Measurements from ENCODE around the gene DCAF10.
"Not testable (repeated sequence)": the region's sequence is repeated elsewhere in the genome, so short reads cannot be mapped to it uniquely, and the experiment has no call there.

The DCAF10 gene

DNA sequence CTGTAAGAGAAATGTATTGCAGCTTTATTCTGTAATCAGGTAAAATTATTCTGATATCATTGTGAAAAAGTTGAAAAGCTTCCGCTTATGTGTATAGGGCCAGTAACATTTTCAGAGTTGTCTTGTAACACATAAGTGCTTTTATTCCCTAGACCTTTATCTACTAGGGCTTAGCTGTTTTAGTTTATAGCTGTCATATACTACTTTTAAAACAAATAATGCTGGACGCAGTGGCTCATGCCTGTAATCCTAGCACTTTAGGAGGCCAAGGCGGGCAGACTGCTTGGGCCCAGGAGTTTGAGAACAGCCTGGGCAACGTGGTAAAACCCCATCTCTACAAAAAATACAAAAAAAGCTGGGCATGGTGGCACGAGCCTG, 70.2 kb downstream of the DCAF10 start:
- no peak for DNase-seq

DNA sequence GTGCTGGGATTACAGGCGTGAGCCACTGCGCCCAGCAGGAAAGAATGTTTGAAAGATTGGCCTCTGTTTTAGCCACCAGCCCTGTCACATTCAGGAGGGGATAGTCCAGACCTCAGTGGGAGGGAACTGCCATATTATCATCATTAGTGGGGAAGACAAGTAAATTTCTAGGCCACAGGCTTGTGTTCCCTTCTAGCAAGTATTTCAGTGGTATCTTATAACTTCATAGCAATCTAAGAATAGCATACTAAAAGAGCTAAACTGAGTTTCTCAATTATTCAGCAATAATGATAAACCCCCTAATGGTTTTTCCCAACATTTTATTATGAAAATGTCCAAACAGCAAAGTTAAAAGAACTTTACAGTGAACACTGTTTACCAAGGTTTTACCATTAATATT, 73.4 kb downstream of the DCAF10 start:
- DNase-seq: no peak

DNA sequence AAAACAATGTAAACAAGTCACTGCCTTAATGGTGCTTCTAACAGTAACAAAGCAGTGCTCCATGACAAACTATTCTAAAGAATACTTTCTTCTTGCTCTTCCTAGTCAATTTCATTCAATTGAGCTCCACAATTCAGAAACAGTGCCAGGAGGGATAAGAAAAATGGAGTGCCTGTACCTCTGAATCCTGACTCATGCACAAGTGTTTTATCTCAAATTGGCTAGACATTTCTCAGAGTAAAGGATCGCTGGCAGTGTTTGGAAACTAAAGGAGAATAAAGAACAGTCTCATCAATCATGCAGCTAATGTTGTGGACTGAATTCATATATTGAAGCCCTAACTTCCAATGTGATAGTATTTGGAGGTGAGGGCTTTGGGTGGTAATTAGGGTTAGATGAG, 75.8 kb downstream of the DCAF10 start:
- DNase-seq: no peak

DNA sequence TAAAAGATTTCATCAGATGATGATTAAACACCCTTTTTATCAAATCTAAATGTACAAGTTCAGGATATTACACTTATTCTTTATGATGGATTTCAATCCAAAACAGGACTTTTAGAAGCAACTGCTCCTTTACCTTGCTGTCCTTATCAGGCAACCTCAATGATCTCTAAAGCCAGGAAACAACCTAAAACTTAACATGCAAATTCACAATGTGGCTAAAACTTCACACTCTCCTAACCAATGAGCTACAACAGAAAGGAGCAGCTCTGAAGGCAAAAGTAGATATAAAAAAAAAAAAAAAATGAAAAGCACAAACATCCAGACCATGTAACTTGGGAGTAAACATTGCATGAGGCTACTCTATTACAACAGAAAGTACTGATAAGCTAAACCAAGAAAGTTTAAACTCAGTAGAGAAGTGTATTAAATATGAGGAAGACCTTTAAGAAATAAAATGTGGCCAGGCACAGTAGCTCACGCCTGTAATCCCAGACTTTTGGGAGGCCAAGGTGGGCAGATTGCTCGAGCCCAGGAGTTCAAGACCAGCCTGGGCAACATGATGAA, 80.4 kb downstream of the DCAF10 start:
- no peak for DNase-seq

DNA sequence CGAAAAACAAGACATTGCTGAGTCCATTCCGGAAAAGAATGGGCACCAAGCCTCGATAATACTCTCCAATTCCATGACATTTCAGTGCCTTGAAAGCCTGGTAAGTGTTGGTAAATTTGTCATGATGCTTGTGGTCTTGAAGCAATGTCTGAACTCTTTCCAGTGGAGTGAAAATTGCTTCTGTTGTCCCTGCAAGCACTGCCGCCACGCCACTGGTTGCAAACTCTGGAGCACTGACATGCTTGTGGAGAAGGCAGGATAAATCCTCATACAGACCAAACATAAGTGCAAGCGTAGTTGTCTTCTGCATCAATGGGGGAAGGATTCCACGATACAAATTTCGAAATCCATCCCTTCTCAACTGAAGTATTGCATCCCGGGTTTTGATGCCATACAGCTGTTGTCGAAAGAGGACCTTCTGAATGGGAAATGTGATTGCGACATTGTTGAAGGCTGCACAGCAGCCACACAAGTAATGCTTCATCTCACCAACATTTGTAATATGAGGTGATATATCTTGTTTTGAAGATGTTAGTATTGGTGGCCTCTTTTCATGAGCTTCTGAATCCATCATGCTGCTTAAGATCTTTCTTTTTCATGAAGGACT, 87.5 kb downstream of the DCAF10 start:
- not testable (repeated sequence) for DNase-seq

DNA sequence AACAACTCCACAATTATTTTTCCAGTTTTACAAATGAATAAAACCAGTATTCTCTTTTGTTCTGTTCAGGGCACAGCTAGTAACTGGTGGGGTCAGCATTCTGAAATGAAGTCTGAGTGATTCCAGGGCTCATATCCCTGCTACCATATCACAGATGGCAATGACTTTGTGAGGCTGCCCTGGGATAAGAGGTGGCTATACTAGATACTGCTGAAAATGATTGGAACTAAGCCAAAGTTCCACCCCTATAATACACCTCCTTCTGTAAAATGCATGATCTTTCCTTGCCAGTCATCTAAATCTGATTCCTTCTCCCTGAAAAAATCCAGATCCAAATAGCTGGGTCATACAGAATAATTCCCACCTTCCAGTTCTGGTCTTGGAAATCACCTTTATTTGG, 88.9 kb downstream of the DCAF10 start:
- DNase-seq: no peak

DNA sequence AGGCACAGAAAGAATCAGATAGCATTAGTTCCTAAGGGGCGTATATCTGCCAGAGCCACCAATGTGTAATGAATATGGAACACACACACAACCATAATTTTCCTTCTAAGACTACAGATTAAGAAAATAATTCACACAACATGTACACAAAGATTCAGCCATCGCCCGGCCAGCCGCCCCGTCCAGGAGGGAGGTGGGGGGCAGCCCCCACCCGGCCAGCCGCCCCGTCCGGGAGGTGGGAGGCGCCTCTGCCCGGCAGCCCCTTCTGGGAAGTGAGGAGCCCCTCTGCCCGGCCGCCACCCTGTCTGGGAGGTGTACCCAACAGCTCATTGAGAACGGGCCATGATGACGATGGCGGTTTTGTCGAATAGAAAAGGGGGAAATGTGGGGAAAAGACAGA, 90.4 kb downstream of the DCAF10 start:
- DNase-seq: not testable (repeated sequence)

DNA sequence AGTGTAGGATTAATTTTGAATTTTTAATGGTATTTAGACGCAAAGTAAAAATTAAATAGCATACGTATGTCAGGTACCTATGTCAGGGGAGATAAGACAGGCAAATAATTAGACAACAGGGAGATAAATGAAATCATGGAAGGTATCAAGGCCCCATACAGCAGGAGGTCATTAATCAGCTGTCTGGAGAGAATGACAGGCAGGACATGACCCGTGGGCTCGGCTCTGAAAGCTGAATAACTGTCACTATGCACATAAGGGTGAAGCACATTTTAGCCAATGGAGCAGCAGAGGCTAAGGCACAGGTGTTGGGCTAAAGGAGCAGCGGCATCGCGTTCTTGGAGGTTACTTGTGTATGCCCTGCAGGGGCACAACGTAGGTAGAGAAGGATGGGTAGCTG, 91.5 kb downstream of the DCAF10 start:
- no peak for DNase-seq

DNA sequence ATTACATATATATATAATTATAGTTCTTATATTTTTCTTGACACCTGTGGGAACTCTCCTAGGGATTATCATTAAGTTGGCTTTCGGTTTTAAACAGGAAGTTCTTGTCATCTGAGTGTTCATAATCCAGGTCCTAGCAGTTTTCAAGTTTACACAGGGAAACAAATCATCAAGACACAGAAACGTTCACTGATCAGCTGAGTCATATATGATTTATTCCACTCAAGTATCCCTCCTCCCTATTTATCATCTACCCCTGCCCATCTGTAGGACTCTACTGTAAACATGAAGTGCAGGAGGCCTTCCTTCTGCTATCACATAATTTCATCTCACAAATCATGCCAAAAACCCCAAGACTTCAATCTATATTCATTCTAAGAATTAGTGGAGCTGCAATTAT, 97.1 kb downstream of the DCAF10 start:
- no peak for DNase-seq

DNA sequence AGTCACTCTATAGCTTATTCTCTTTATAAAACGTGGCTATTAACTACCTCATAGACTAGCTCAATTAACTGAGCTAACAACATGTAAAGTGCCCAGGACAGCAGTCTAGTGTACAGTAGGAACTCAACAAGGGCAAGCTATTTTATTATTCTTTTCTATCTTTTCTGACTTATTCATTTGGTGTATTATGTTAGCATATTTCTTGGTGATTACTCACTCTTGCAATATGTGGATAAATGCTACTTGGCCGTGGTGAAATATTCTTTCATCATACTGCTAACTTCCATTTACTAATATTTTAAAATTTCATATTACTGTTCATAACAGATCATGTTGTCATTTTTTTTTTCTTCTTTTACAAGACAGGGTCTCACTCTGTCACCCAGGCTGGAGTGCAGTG, 98.4 kb downstream of the DCAF10 start:
- no peak for DNase-seq

DNA sequence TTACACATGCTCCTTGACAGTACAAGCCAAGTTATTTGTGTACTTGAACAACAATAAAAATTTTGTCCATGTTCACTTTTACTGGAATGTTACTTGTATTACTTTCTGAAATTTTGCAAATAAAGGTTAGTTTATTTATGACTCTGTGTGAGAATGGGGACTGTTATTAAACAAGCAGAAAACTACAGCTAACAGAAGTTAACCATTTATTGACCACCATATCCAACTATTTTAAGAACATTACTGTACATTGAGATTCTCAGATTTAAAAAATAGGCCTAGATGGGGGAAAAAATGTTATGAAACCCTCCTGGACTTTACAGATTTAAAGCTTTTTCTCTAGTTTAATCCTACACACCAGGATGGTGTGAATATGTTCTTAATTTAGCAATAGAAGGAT, 101.5 kb downstream of the DCAF10 start:
- DNase-seq: no peak

DNA sequence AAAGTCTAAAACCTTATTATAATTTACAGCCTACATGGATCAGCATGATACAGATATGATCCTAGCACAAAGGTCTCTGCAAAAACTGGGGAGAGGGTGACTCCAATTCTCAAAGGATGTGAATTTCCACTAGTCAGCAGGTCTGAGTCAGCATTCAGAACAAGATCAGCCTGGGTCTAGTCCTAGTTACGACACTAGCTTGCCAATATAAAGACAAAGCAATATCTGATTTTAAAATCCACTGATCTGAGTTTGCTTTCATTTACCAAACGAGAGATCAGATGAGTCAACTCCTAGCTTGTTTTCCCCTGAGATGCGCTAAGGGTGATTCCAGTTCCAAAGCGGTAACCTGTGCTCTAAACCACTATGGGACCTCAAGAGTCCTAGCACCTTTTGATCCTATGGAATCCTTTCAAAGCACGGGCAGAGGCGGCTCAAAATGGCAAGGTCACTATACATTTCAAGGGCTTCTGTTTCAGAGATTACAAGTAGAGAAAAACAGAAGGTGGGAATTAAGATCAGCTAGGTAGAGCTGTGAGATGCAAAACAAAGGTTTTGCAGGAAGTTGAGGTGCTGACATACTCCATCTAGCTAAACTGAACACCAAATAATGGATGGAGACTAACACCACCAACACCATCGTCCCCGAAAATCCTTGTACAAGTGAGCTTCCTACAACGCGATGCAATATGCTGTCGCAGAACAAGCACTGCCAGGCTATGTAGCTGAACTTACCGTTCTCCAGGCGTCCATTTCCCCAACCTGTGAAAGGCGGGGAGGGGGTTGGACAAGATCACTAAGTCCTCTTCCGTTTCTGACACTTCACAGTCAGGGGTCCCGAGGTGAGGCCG, 102.4 kb downstream of the DCAF10 start:
- no peak for DNase-seq

DNA sequence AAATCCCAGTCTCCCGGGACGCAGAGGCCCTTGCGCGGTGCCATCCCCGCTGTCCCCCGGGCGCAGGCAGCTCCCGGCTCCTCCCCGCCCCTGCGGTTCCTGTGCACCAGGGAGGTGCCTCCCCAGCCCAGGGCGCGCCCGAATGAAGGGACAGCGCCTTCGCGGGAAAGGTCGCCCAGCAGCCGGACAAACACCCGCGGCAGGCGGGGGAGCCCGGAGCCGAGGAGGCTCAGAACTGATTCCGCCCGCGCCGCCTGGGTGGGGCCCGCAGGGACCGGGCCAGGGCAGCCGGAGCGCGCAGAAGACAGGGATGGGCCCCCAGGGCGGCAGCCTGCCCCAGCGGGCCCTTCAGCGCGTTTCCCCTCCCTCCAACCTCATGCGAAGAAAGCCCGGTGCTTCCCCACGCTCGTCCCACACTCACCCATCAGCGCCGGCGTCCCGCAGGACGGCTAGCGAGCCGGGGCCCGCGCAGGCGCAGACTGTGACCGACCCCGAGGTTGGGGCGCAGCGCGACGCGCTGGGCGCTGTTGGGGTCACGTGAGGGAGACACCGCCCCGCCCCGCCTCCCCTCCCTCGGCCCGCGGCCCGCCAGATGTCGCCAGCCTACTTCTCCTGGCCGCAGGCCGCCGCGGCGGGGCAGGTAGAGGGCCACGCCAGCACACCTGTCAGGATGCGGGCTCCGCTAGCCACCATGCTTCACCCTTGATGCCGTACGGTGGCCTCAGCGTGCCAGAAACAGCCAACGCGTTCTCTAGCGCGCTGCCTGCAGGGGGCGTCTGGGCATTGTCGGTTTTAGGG, 103.2 kb downstream of the DCAF10 start, which contains the start of gene SLC25A51:
SLC25A51 (minus strand) TSS at position 481 of the 798 bp plus-strand sequence. CDS start 15,577 bp downstream, outside the sequence.
- peak; percentile 99 for DNase-seq

DNA sequence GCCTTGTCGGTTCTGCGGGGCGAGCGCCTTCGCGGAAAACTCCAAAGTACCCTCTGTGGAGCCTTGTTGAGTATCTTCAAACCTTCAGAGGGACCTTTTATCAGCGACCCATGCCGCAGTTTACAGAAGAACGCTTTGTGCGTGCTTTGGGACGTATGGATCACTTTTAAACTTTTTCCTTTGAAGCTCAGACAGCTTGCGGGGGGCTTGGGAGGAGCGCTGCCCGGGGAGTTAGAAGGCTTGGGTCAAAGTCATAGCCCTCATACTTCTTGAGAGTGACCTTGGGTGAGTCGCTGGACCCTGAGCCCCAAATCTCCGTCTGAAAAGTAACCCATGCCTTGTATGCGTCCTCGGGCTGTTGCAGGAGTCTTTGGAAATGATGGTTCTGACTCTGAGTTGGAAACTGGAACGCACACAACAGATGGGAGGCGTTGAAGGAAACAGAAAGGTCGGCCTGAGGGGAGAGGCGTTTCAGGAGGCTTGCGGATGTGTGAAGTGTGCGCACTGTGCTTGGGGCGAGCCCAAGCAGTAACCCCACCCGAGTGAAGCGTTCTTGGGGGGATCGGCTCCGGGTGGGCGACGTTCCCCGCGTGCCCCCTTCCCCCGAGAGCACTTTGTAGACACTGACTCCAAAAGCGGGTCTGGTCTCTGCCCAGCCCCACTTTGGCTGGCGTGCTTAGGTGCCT, 104.0 kb downstream of the DCAF10 start:
- DNase-seq: no peak

DNA sequence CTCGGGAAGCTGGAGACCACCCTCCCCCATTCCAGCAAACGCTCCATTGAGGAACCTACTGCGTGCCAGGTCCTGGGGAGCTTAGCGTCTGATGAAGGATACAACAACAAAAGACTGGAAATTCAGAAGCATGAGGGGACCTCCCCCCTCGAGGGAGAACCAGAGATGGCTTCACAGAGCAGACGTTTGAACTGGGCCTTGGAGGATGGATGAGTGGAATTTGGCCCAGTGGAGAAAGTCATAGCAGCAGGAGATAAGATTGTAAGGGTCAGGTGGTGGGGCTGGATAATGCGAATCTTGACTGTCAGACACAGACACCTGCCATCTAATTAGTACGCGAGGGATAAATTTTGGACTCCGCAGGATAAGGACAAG, 104.5 kb downstream of the DCAF10 start:
- DNase-seq: no peak

DNA sequence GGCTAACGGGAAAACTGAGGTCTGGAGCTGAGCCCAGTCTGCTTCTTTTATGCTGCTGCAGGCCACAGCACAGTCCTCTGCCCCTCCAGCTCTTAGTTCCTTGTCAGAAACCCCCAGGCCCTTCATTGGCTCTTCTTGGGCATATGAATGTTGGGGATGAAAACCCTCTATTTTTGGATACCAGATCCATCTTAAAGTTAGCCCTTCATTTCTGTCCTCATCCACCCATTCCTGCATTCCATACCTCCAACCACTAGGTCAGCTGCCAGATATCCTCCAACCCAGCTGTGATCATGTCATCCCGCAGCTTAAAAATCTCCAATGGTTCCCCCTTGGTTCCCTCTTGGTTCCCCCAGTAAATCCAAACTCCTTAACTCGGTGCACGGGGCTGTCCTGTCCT, 105.2 kb downstream of the DCAF10 start:
- DNase-seq: no peak

DNA sequence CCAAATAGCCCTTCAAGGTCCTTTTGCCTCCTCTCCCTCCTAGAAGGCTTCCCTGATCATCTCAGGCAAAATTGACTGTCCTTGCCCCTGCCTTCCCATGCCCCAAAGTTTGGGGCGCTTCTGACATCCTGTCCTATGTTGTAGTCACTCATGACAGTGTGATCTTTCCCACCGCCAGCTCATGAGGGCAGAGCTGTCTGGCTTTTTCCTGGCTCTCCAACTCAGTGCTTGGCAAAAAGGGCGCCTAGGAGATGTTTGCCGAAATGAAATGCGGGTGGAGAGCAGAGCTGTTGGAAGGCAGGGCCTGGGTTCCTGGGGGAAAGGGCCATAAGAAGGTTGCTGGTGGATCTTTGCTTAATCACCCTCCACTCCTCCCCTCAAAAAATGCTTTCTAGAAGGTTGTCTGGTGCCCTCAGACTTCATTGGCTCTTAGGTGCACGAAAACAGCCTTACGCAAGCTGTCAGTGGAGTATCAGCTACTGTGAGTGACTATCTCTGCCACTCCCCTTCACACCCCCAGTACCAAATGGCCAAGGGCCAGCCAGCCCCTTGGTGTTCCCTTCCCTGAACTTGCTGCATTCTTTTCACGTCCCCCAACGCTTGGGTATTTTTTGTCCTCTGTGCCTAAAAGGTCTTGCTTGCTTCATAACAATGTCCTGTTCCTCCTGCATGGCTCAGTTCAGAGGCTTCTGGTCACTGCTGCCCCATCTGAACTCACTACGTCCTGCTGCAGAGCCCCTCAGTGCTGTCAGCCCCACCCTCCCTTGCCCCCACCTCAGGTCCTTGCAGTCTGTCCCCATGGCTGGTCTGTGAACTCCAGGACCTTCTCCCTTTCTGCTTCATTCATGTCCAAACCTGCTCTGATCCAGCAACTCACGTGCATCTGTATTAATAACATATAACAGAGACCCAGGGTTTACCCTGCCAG, 106.0 kb downstream of the DCAF10 start:
- DNase-seq: no peak

DNA sequence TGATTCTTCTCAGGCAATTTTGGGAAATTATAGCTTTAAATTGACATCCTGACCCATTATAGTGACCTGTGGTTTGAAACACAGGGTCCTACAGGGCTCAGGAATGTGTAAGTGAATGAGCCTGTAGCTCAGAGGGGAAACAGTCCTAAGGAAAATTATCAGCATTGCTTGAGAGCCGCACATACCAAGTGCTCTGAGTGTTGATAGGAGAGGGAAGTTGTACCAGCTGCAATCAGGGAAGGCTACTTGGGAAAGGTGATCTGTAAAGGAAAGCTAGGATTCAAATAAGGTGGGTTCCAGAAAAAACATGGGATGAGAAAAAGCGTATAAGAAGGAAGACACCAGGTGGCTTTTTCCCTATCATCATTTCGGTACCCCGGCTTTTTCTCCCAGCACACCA, 107.7 kb downstream of the DCAF10 start:
- DNase-seq: no peak

DNA sequence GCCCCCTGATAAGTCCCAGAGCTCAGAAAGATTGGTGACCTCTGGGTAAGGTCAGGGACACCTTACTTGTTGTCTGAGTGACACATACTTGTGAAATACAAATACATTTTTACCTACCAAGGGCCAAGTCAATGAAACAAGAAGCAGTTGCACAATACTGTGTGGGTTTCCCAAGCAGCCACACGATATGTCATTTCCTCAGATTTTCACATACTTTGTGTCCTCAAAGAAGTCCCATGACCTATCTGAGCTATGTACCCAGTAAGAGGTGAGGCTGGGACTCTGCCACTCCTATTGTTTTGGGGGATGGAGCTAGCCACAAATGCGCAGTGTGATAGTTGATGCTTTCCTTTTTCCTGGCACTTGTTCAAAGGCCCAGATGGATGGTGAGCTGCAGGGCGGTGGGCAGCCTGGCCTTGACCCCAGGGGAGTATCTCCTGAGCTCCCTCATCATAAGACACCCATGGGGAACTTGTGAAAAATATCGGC, 108.1 kb downstream of the DCAF10 start:
- DNase-seq: no peak

DNA sequence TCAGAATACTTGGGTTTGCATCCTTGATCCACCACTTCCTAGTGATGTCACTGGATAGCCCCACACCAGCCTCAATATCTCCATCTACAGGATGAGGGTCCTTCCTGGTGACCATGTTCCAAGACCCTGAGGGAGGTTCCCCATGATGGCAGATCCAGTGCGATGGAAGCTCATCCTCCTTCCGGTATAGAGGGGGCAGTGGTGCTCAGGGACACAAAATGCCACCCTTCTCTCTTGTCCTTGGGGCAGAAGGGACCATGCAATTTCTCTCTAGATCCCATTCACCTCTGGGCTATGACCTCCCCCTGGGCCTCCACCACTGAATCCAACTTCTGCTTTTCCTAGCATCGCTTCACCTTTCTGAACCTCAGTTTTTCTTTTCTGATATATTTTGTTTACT, 108.7 kb downstream of the DCAF10 start:
- DNase-seq: no peak

DNA sequence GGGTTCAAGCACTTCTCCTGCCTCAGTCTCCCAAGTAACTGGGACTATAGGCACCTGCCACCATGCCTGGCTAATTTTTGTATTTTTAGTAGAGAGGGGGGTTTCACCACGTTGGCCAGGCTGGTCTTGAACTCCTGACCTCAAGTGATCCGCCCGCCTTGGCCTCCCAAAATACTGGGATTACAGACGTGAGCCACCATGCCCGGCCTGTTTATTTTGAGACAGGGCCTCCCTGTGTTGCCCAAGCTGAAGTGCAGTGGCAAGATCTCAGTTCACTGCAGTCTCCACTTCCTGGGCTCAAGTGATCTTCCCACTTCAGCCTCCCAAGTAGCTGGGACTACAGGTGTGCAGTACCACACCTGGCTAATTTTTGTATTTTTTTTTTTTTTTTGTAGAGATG, 109.2 kb downstream of the DCAF10 start:
- DNase-seq: not testable (repeated sequence)

DNA sequence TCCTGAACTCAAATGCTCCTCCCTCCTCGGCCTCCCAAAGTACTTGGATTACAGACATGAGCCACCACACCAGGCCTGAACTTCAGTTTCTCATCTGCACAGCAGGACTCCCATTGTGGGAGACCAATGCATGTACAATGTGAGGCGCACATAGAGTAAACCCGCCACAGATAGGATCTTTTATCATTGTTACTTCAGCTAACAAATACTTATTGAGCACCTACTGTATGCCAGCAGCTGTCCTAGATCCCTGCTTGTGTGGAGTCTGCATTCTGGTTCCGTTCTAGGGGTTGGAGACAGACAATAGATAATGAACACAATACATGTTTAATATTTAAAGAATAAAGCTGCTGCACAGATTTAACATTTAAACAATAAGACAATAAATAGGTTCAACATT, 109.7 kb downstream of the DCAF10 start:
- no peak for DNase-seq
